ENCODE results near the gene FLT1.

FLT1 gene

GRCh38 chr13:28533441-28534166, 38.7 kb upstream of the FLT1 start:
- TF ChIP-seq GATA3 (IDR thresholded peaks at IDR 0.05; ENCODE audit: low read depth, low read length) (no peak), GATA2 (IDR thresholded peaks at IDR 0.05; ENCODE audit: low read depth, low read length) (no peak)

GRCh38 chr13:28533125-28533436, 38.2 kb upstream of the FLT1 start:
- TF ChIP-seq GATA2 (IDR thresholded peaks at IDR 0.05; ENCODE audit: low read depth, low read length) (no peak), GATA3 (IDR thresholded peaks at IDR 0.05; ENCODE audit: low read depth, low read length) (no peak)

- TF ChIP-seq GATA3 (IDR thresholded peaks at IDR 0.05; ENCODE audit: low read depth, low read length), result no peak
- TF ChIP-seq GATA2 (IDR thresholded peaks at IDR 0.05; ENCODE audit: low read depth, low read length), result no peak
Measured at GRCh38 chr13:28532388-28533124, 37.6 kb upstream of the FLT1 start.

GRCh38 chr13:28531845-28532387, 37.0 kb upstream of the FLT1 start:
- TF ChIP-seq GATA2 (IDR thresholded peaks at IDR 0.05; ENCODE audit: low read depth, low read length), result no peak
- TF ChIP-seq GATA3 (IDR thresholded peaks at IDR 0.05; ENCODE audit: low read depth, low read length), result no peak

- TF ChIP-seq GATA3 (IDR thresholded peaks at IDR 0.05; ENCODE audit: low read depth, low read length), result no peak
- no peak for TF ChIP-seq GATA2 (IDR thresholded peaks at IDR 0.05; ENCODE audit: low read depth, low read length)
Measured at GRCh38 chr13:28531077-28531844, 36.3 kb upstream of the FLT1 start.

- no peak for TF ChIP-seq GATA2 (IDR thresholded peaks at IDR 0.05; ENCODE audit: low read depth, low read length)
- TF ChIP-seq GATA3 (IDR thresholded peaks at IDR 0.05; ENCODE audit: low read depth, low read length), result no peak
Measured at GRCh38 chr13:28530729-28531076, 35.8 kb upstream of the FLT1 start.

- TF ChIP-seq GATA3 (IDR thresholded peaks at IDR 0.05; ENCODE audit: low read depth, low read length), result no peak
- TF ChIP-seq GATA2 (IDR thresholded peaks at IDR 0.05; ENCODE audit: low read depth, low read length), result no peak
Measured at GRCh38 chr13:28529836-28530235, 34.9 kb upstream of the FLT1 start.

GRCh38 chr13:28528848-28529247, 33.9 kb upstream of the FLT1 start:
- no peak for TF ChIP-seq GATA2 (IDR thresholded peaks at IDR 0.05; ENCODE audit: low read depth, low read length)
- TF ChIP-seq GATA3 (IDR thresholded peaks at IDR 0.05; ENCODE audit: low read depth, low read length), result no peak

GRCh38 chr13:28528388-28528787, 33.5 kb upstream of the FLT1 start:
- TF ChIP-seq GATA3 (IDR thresholded peaks at IDR 0.05; ENCODE audit: low read depth, low read length) (no peak), GATA2 (IDR thresholded peaks at IDR 0.05; ENCODE audit: low read depth, low read length) (no peak)

- TF ChIP-seq GATA3 (IDR thresholded peaks at IDR 0.05; ENCODE audit: low read depth, low read length), result no peak
- TF ChIP-seq GATA2 (IDR thresholded peaks at IDR 0.05; ENCODE audit: low read depth, low read length), result no peak
Measured at GRCh38 chr13:28527629-28528028, 32.7 kb upstream of the FLT1 start.

GRCh38 chr13:28526876-28527275, 31.9 kb upstream of the FLT1 start:
- no peak for TF ChIP-seq GATA2 (IDR thresholded peaks at IDR 0.05; ENCODE audit: low read depth, low read length)
- TF ChIP-seq GATA3 (IDR thresholded peaks at IDR 0.05; ENCODE audit: low read depth, low read length), result no peak

- TF ChIP-seq GATA2 (IDR thresholded peaks at IDR 0.05; ENCODE audit: low read depth, low read length) (no peak), GATA3 (IDR thresholded peaks at IDR 0.05; ENCODE audit: low read depth, low read length) (no peak)
Measured at GRCh38 chr13:28522871-28523270, 27.9 kb upstream of the FLT1 start.

- TF ChIP-seq GATA2 (IDR thresholded peaks at IDR 0.05; ENCODE audit: low read depth, low read length), result no peak
- TF ChIP-seq GATA3 (IDR thresholded peaks at IDR 0.05; ENCODE audit: low read depth, low read length), result no peak
Measured at GRCh38 chr13:28513745-28514144, 18.8 kb upstream of the FLT1 start.

- TF ChIP-seq GATA2 (IDR thresholded peaks at IDR 0.05; ENCODE audit: low read depth, low read length) (no peak), GATA3 (IDR thresholded peaks at IDR 0.05; ENCODE audit: low read depth, low read length) (no peak)
Measured at GRCh38 chr13:28510542-28510941, 15.6 kb upstream of the FLT1 start.

All from SH-SY5Y (cell line).